Upper lobe of left lung (tissue), 6 donors: ENCODE results near the gene COL27A1. TPM values are rescaled to one million over a fixed set of nuclear protein-coding genes. Genes with fewer than 3 reads are reported as not detected.
A peak's percentile ranks its signal among the peaks of the same experiment; 100 is the strongest.

ENCODE experiments used
- ATAC-seq, 2 donors: fragments of 200-7000 bp; cut with Tn5 transposase; one replicate each; pipeline ENCODE4 v1.9.1; 2022; ENCODE audit warnings: mild to moderate bottlenecking in 2 of 2, moderate library complexity in 2 of 2; ENCODE audit not compliant: low FRiP score in 2 of 2
- DNase-seq, 2 donors: peaks; one replicate each; pipeline ENCODE4 v3.0.0-alpha.2; 2019 to 2020
- H3K27ac ChIP-seq, 4 donors: fragments of 200-600 bp; sonication (generic); one replicate each; pipeline ENCODE4 v1.5.1; 2016 to 2019
- H3K27me3 ChIP-seq, 4 donors: fragments of 200-600 bp; sonication (generic); one replicate each; pipeline ENCODE4 v1.5.1; 2017 to 2019
- H3K36me3 ChIP-seq, 4 donors: fragments of 200-600 bp; sonication (generic); one replicate each; pipeline ENCODE4 v1.5.1; 2016 to 2019
- H3K4me1 ChIP-seq, 4 donors: fragments of 200-600 bp; sonication (generic); one replicate each; pipeline ENCODE4 v1.5.1; 2018 to 2019
- H3K4me3 ChIP-seq, 4 donors: fragments of 200-600 bp; sonication (generic); one replicate each; pipeline ENCODE4 v1.5.1; 2017 to 2019; ENCODE audit warnings: mild to moderate bottlenecking in 2 of 4, moderate library complexity in 1 of 4
- H3K9me3 ChIP-seq, 4 donors: fragments of 200-600 bp; sonication (generic); one replicate each; pipeline ENCODE4 v1.5.1; 2018 to 2019
- EP300 ChIP-seq, 4 donors: sonication (generic); formaldehyde crosslinking; IDR thresholded peaks; one replicate each; pipeline ENCODE4 v1.5.1; 2017; ENCODE audit warnings: antibody characterized with exemption in 4 of 4, control low read depth in 2 of 4
- POLR2A ChIP-seq, 4 donors: fragments of 450-650 bp; IDR thresholded peaks; one replicate each; pipeline ENCODE4 v1.5.1; 2016 to 2017; ENCODE audit warnings: antibody characterized with exemption in 4 of 4, mild to moderate bottlenecking in 2 of 4
- POLR2AphosphoS5 ChIP-seq, 2 donors: sonication (generic); formaldehyde crosslinking; IDR thresholded peaks; one replicate each; pipeline ENCODE4 v1.5.1; 2017; ENCODE audit warnings: antibody characterized with exemption in 2 of 2
- WGBS, 2 donors: methylation state at CpG; one replicate each; pipeline ENCODE4 v1.1.5; 2017 to 2018; 5-methylcytosine and 5-hydroxymethylcytosine counted together
- total RNA-seq, 6 donors: library from RNA; depleted of rRNA in 4 of 6; stranded (reverse); fragments of >200 nt in 4 of 6; gene quantifications; one replicate each; pipeline versions ENCODE4 v1.1.0 to v1.2.1, GENCODE V29; 2016 to 2021
- TF ChIP-seq, protein P1 (sequence below), 6 experiments: fragments of 450-650 bp in 4 of 6; fragments of 200-600 bp in 2 of 6; sonication (generic) in 2 of 6; IDR thresholded peaks; one replicate each; pipeline ENCODE4 v1.5.1; 2016 to 2019; ENCODE audit warnings: antibody characterized with exemption in 6 of 6
- donor health status: DM: no; HTN: no; CAD: no; lungs with moderate emphysema.
- donor health status: DM: no; HTN: yes; CAD: no; lungs with severe emphysema.

COL27A1 gene
- total RNA-seq, 6 donors from 2014 or later = 4.0 to 55.5 (median 9.2) TPM

DNA sequence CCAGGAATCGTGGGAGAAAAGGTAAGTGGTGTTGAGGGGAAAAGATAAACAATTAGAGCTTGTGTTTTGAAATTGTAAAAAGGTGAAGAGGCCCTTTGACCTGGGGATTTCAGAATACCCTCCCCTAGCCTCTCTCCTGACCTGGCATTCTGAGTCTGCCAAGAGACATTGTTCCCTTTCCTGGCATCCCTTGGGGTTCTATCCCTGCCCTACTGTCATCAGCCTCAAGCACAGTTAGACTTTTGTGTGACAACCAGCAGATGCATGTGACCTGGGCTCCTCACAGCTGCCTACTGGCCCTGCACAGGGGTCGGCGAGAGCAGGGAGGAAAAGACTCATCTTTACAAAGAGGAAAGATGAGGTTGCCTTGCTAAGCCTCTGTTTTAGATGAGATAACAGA is 95.3 kb downstream of the COL27A1 start:
- H3K36me3 ChIP-seq = no peaks in the 10 kb centered on the region
- H3K27me3 ChIP-seq = no peaks in the 10 kb centered on the region
- H3K4me1 ChIP-seq = peaks cover 4 to 17% (median 10%) of the 10 kb centered on the region in 4 donors
- 65 to 79% methylated on average over 3 of the region's 3 CpGs for WGBS, 2 donors
- TF ChIP-seq EP300 (IDR thresholded peaks at IDR 0.05) = no peak
- TF ChIP-seq POLR2A (IDR thresholded peaks at IDR 0.05) = no peak
- TF ChIP-seq, protein P1, sequence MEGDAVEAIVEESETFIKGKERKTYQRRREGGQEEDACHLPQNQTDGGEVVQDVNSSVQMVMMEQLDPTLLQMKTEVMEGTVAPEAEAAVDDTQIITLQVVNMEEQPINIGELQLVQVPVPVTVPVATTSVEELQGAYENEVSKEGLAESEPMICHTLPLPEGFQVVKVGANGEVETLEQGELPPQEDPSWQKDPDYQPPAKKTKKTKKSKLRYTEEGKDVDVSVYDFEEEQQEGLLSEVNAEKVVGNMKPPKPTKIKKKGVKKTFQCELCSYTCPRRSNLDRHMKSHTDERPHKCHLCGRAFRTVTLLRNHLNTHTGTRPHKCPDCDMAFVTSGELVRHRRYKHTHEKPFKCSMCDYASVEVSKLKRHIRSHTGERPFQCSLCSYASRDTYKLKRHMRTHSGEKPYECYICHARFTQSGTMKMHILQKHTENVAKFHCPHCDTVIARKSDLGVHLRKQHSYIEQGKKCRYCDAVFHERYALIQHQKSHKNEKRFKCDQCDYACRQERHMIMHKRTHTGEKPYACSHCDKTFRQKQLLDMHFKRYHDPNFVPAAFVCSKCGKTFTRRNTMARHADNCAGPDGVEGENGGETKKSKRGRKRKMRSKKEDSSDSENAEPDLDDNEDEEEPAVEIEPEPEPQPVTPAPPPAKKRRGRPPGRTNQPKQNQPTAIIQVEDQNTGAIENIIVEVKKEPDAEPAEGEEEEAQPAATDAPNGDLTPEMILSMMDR (IDR thresholded peaks at IDR 0.05) = no peak
- no peak for TF ChIP-seq POLR2AphosphoS5 (IDR thresholded peaks at IDR 0.05)
- H3K4me3 ChIP-seq = no peak overlapping the region
- DNase-seq = no peak
- H3K27ac ChIP-seq = peak overlapping the region in 1 of 4 donors; percentile 46
- H3K9me3 ChIP-seq = no peaks in the 10 kb centered on the region
- no peak for ATAC-seq

- H3K4me1 ChIP-seq = peaks cover 4 to 17% (median 10%) of the 10 kb centered on the region in 4 donors
- no peak for ATAC-seq
- H3K27me3 ChIP-seq = no peaks in the 10 kb centered on the region
- no peak for DNase-seq
- H3K36me3 ChIP-seq = no peaks in the 10 kb centered on the region
- no peaks in the 10 kb centered on the region for H3K9me3 ChIP-seq
- H3K27ac ChIP-seq = no peak overlapping the region
- TF ChIP-seq EP300 (IDR thresholded peaks at IDR 0.05) (no peak), POLR2A (IDR thresholded peaks at IDR 0.05) (no peak), POLR2AphosphoS5 (IDR thresholded peaks at IDR 0.05) (no peak)
- TF ChIP-seq, protein P1 (IDR thresholded peaks at IDR 0.05) = no peak
- WGBS, 2 donors = 92% methylated on average over 6 of the region's 6 CpGs
- no peak overlapping the region for H3K4me3 ChIP-seq
Measured at GRCh38 chr9:114252394-114252793, 97.1 kb downstream of the COL27A1 start.

GRCh38 chr9:114256827-114257328 is 101.5 kb downstream of the COL27A1 start:
- H3K27ac ChIP-seq = no peak overlapping the region
- no peaks in the 10 kb centered on the region for H3K9me3 ChIP-seq
- H3K36me3 ChIP-seq = no peaks in the 10 kb centered on the region
- WGBS, 2 donors = 84 to 92% methylated on average over 8 to 10 of the region's 10 CpGs
- ATAC-seq (no peak), DNase-seq (no peak)
- TF ChIP-seq POLR2A (IDR thresholded peaks at IDR 0.05) (no peak), POLR2AphosphoS5 (IDR thresholded peaks at IDR 0.05) (no peak), EP300 (IDR thresholded peaks at IDR 0.05) (no peak)
- TF ChIP-seq, protein P1 (IDR thresholded peaks at IDR 0.05) = no peak
- no peaks in the 10 kb centered on the region for H3K27me3 ChIP-seq
- no peak overlapping the region for H3K4me3 ChIP-seq
- H3K4me1 ChIP-seq = no peaks in the 10 kb centered on the region

GRCh38 chr9:114258218-114258617 is 102.9 kb downstream of the COL27A1 start:
- Histone ChIP-seq H3K4me1 (no peaks in the 10 kb centered on the region), H3K9me3 (no peaks in the 10 kb centered on the region), H3K36me3 (no peaks in the 10 kb centered on the region), H3K4me3 (no peak overlapping the region), H3K27ac (no peak overlapping the region), H3K27me3 (no peaks in the 10 kb centered on the region)
- ATAC-seq (no peak), DNase-seq (no peak)
- TF ChIP-seq EP300 (IDR thresholded peaks at IDR 0.05) (no peak), POLR2AphosphoS5 (IDR thresholded peaks at IDR 0.05) (no peak), POLR2A (IDR thresholded peaks at IDR 0.05) (no peak)
- TF ChIP-seq, protein P1 (IDR thresholded peaks at IDR 0.05) = no peak
- 80 to 81% methylated on average over 6 to 10 of the region's 10 CpGs for WGBS, 2 donors
